ENCODE results near the gene ANKS3.

Gene ANKS3

GRCh38 chr16:4734063-4734729, at the start of gene ANKS3, which contains the start of gene DNAAF8:
ANKS3 (minus strand) TSS chr16:4734271; CDS start chr16:4730149, 4,122 bp downstream.
DNAAF8 (plus strand) TSS chr16:4734537; CDS start chr16:4736515, 1,978 bp downstream.
- peak; percentile 99 for DNase-seq (ENCODE audit: low spot score)

GRCh38 chr16:4783251-4783950, 49.3 kb upstream of the ANKS3 start:
- no peak for DNase-seq (ENCODE audit: low spot score)

- no peak for DNase-seq (ENCODE audit: low spot score)
Measured at GRCh38 chr16:4780235-4780634, 46.2 kb upstream of the ANKS3 start.

GRCh38 chr16:4778050-4778392, 44.0 kb upstream of the ANKS3 start:
- DNase-seq (ENCODE audit: low spot score), result no peak

GRCh38 chr16:4777339-4778049, 43.4 kb upstream of the ANKS3 start:
- no peak for DNase-seq (ENCODE audit: low spot score)

- DNase-seq (ENCODE audit: low spot score), result no peak
Measured at GRCh38 chr16:4776141-4776705, 42.2 kb upstream of the ANKS3 start.

GRCh38 chr16:4775005-4775404, 40.9 kb upstream of the ANKS3 start:
- no peak for DNase-seq (ENCODE audit: low spot score)

GRCh38 chr16:4772351-4772750, 38.3 kb upstream of the ANKS3 start:
- no peak for DNase-seq (ENCODE audit: low spot score)

- DNase-seq (ENCODE audit: low spot score), result no peak
Measured at GRCh38 chr16:4771646-4772045, 37.6 kb upstream of the ANKS3 start.

GRCh38 chr16:4769306-4769638, 35.2 kb upstream of the ANKS3 start:
- no peak for DNase-seq (ENCODE audit: low spot score)

GRCh38 chr16:4768549-4769305, 34.7 kb upstream of the ANKS3 start:
- peak; percentile 98 for DNase-seq (ENCODE audit: low spot score)

- no peak for DNase-seq (ENCODE audit: low spot score)
Measured at GRCh38 chr16:4767872-4768548, 33.9 kb upstream of the ANKS3 start.

- DNase-seq (ENCODE audit: low spot score), result peak; percentile 99
Measured at GRCh38 chr16:4766875-4767628, 33.0 kb upstream of the ANKS3 start, which contains the start of gene ZNF500. ZNF500 (minus strand) TSS chr16:4767162; CDS start chr16:4765978, 1,184 bp downstream.

GRCh38 chr16:4765511-4766474, 31.7 kb upstream of the ANKS3 start:
- no peak for DNase-seq (ENCODE audit: low spot score)

GRCh38 chr16:4763791-4764190, 29.7 kb upstream of the ANKS3 start:
- DNase-seq (ENCODE audit: low spot score), result no peak

GRCh38 chr16:4762205-4762604, 28.1 kb upstream of the ANKS3 start:
- no peak for DNase-seq (ENCODE audit: low spot score)

- no peak for DNase-seq (ENCODE audit: low spot score)
Measured at GRCh38 chr16:4760221-4760910, 26.3 kb upstream of the ANKS3 start.

- DNase-seq (ENCODE audit: low spot score), result no peak
Measured at GRCh38 chr16:4755687-4756086, 21.6 kb upstream of the ANKS3 start.

GRCh38 chr16:4754865-4755264, 20.8 kb upstream of the ANKS3 start:
- no peak for DNase-seq (ENCODE audit: low spot score)

Measured in Ammon's horn (tissue), 1 donor.